ENCODE measurements around the gene NSD2.

The NSD2 gene

GRCh38 chr4:1948892-1949436 is 77.8 kb downstream of the NSD2 start:
- no peak for DNase-seq

GRCh38 chr4:1950369-1950768 is 79.2 kb downstream of the NSD2 start:
- DNase-seq, result no peak

GRCh38 chr4:1952058-1952700 is 81.0 kb downstream of the NSD2 start:
- DNase-seq, result no peak

- no peak for DNase-seq
Observed at GRCh38 chr4:1952719-1953118, 81.5 kb downstream of the NSD2 start.

DNA sequence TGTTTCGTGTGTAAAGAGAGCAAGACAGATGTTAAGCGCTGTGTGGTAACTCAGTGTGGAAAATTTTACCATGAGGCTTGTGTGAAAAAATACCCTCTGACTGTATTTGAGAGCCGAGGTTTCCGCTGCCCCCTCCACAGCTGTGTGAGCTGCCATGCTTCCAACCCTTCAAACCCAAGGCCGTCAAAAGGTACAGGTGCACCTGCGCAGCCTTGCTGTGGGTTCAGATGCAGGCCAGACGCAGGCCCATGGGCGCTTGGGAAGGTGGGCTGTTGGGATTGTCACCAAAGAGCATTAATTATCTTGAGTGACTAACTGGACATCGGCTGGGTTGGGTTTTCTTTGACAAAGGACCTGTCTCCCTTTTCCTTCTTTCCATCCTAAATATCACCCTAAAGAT is 82.1 kb downstream of the NSD2 start:
- DNase-seq, result no peak

DNA sequence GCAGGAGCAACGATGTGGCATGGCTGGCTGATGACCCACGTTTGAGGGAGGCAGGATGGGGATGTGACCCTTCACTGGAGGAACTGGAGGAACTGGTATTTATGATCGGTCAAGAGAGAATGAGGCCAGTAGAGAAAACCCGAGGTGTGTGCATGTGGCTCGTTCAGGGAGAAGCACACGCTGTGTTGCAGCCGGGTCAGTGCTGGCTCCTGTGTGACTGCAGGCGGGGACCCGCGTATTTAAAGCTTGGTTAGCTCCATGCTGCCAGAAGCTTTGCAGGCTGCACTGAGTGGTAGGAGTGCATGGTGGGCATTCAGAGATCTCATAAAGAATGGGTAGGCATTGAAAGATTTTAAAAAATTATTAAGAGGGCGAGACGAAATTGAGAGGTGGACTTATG is 85.4 kb downstream of the NSD2 start:
- DNase-seq, result no peak

GRCh38 chr4:1958276-1959103 is 87.3 kb downstream of the NSD2 start:
- DNase-seq, result no peak

DNA sequence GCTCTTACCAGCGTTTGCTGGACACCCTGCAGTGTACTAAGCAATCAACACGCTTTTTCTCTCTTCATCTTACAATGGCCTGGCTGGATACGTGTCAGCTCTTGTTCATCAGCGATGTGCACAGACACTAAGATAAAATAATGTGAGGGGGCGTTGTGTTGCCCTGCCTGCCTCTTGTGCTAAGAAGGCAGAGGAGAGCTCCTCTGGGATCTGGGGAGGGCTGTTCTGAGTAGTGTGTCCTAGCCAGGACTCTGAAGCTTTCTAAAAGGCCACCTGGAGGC is 87.9 kb downstream of the NSD2 start:
- no peak for DNase-seq

DNA sequence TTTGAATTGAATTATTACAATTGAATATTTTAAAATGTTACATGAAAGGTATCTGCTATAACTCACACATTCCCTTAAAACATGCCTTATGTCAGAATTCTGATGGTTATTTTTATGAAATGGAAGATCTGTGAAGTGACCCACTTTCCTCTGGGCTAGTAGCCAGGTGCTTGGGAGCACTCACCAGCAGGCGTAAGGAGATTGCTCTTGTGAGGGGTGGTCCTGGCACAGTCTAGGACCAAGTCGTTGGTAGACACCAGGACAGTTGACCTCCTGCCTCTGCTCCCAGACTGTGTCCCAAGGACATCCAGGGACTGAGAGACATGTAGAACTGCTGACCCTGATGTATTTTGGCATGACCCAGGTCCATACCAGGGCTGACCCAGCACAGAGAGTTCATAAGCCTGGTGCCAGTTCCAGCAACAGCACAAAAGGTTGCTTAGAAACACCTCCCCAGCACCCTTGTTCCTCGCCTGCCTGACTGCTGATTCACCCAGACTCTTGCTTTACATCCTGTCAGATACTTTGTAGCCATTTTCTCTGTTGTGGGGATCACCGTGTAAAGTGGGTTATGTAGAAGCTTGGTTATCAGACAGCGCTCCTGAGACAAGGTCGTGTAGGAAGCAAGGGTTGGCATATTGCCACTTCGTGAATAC is 89.1 kb downstream of the NSD2 start:
- DNase-seq, result no peak

DNA sequence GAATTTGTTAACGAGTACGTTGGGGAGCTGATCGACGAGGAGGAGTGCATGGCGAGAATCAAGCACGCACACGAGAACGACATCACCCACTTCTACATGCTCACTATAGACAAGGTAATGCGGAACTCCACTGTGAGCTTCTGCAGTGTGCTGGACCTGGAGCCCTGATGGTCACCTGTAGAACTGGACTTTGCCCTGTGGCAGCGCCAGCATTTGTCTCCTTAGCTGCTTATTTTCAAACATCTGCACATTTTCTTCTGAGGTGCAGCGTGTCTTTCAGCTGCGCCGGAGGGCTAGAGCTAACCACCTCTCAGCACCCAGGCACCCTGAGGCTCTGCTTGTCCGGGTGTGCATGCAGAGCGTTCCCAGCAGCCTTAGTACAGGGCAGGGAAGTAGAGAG is 89.8 kb downstream of the NSD2 start:
- no peak for DNase-seq

DNA sequence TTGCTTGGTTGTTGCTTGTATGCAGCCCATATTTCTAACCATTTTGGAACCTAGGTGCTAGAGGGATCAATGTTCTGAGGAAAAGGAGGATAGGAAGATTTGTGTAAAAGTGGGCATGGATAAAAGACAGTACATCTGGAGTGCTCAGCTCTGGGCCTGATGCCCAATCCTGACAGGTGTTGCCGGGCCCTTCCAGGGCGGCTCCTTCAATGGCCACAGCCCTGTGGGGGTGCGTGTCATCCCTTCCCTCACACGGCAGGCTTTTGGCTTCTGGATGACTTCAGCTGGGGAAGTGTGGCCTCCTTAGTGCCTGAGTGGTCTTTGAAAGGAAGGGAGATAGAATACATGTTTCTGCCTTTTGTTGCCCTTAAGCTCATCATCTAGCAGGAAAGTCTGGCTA is 90.4 kb downstream of the NSD2 start:
- DNase-seq, result no peak

- no peak for DNase-seq
Observed at GRCh38 chr4:1962980-1963379, 91.8 kb downstream of the NSD2 start.

GRCh38 chr4:1964443-1964842 is 93.2 kb downstream of the NSD2 start:
- DNase-seq, result no peak

DNA sequence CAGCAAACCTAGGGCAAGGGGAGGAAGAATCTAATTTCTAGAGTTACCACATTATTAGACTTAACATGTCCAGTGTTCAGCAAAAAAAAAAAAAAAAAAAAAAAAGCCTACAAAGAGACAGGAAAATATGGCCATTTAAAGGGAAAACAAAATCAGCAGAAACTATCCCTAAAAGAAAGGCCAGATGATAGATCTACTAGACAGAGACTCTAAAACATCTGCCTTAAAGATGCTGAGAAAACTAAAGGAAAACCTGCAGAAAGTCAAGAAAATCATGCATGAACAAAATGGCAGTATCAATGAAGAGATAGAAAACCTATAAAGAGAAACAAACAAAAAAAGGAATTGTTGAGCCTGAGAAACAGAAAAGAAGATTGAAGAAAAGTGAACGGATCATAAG is 93.8 kb downstream of the NSD2 start:
- DNase-seq, result no peak

DNA sequence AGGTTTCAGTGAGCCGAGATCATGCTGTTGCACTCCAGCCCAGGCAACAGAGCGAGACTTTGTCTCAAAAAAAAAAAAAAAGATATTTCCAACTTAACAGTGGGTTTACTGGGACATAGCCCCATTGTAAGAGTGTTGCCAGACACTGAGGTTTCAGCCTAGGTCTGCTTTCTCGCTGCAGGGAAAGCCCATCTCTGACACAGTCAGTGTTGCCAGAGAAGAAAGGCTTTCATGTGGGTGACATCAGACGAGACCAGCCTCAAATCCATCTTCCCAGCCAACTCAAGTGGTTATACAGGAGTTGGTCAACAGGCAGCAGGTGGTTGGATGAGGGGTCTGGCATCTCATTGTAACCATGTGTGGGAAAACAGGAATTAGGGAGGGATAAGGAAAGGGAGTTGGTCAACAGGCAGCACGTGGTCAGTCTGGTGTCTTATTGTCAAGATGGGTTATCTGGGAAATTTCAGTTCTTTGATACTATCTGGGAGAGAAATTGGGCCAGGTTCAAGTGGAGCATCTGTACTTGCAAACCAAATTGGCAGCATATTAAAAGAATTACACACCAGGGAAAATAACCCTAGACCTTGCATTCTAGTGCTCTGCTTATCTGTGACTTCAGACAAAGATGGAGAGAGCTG is 96.4 kb downstream of the NSD2 start:
- no peak for DNase-seq

DNA sequence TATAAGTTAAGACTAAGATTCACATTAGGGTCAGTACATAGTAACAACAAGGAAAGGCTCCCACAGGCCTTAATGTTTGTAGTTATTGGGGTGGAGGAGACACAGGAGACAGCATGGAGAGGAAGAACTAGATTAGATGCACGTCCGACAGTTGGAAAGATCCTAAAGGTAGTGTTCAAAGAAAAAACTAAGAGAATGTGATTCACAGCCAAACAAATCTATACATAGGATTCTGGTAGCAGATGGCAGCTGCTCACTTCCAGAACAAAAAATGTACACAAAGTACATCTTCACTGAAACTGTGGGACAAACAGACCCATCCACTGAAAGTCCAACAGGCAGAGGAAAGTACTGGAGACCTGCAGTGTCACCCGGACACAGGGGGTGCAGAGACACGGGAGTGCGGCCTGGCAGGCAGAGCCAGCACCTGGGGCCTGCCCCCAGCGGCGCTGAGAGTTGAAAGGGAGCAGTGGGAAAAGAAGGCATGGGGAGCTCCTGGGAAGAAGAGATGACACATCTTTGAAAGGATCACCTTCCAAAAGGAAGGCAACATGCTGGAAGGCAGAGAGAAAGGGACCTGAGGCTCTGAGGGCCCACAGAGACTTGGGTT is 97.6 kb downstream of the NSD2 start:
- no peak for DNase-seq

GRCh38 chr4:1969928-1970723 is 98.9 kb downstream of the NSD2 start:
- DNase-seq, result no peak

DNA sequence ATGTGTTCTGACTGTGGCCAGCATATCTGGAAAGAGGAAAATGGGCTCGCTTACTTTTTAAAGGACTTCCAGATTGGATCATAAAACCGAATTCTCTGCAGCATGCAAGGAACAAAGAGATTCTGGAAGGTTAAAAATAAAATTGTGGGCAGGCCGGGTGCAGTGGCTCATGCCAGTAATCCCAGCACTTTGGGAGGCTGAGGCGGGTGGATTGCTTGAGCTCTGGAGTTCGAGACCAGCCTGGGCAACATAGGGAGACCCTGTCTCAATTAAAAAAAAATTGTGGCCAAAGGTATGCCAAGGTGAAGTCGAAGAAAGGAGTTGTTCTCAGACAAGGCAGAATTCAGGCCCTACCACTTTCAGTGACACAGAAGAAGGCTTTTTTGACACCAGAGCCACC is 99.7 kb downstream of the NSD2 start:
- DNase-seq, result no peak

- no peak for DNase-seq
Observed at GRCh38 chr4:1971456-1972200, 100.4 kb downstream of the NSD2 start.

DNA sequence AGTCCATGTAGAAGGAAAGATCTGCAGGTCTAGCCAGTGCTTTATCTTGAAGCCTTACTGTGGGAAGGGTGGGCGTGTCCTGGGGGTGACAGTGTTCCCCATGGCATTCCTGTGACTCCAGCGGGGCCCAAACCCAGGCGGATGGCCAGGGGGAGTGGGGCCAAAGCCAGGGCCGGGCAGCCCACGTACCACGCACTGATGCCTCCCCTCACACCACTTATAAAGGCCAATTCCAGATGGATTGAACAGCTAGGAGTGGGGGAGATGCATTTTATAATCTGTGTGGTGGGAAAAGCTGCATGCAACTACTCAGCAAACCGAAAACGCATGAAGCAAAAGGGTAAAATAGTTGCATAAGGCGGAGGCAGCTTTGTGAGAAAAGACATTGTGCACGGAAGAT is 101.2 kb downstream of the NSD2 start:
- no peak for DNase-seq

DNA sequence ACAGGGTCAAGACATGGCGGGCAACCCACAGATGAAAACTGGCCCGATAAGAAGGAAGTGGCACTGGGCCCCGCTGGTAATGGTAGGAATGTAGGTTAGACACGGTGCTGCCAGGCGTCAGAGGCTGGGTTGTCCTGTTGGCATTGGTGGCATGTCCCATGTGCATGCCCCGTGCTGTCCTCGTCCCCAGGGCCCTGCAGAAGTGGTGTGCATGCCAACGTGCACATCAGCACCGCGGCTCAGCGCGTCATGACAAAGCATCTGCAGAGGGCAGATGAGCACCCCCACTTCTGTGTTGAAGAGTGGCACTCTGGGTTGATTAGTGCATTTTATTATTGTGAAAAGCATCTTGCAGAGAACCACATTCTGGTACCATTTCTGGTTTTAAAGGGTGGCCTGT is 102.0 kb downstream of the NSD2 start:
- no peak for DNase-seq

DNA sequence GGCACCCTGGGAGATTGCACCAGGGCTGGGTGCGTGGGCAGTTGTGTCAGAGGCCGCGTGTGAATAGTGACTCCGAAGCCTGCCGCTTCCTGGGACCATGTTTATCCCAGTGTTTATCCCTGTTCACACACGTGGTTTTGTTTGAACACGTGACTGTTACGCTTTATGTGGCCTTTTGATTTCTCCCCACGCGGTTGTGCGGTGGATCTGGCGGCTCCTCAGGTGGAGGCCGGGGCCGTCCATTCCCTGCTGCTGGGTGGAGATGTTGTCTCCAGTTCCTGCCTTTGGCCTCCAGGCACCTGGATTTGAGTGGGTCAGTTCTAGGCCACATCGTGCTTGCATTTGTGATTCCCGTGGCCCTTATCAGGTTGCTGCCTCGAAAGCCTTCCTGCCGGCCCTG is 102.5 kb downstream of the NSD2 start:
- DNase-seq, result no peak
